Measurements from ENCODE around the gene MUC3A. TPM values are rescaled to one million over a fixed set of nuclear protein-coding genes. Genes with fewer than 3 reads are reported as not detected.

Gene MUC3A
- total RNA-seq, 4 donors from 2014 or later: 0.31 TPM; not detected in 3

DNA sequence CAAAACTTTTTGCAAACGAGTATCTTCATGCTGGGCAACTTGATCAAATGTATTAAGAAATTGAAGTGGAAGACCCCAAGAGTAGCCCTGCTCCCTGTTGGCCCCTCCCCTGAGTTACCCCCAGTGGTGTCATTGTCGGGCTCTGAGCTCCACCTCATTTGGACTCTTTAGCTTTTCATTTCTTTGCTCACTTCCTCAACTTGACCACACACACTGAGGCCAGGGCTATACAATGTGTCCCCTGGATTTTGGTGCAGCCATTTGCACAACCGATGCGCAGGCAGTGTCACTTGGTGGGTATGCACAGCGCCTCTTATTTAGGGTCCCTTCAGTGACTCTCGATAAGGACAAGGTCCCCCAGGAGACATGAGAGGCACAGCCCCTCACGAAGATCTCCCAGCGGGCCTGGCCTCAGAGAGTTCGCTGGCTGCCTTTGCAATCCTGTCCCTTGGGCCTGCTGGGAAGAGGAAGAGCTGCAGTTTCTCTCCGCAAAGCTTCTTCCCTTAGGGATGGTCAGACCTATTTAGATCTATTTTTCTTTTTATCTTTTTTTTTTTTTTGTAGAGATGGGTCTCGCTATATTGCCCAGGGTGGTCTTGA lies 2.5 kb upstream of the MUC3A start:
- Histone ChIP-seq H3K36me3 (no peaks in the 10 kb centered on the region), H3K4me3 (no peak overlapping the region), H3K27ac (no peak overlapping the region), H3K9me3 (peaks cover 0 to 11% (median 0%) of the 10 kb centered on the region in 3 donors), H3K4me1 (peaks cover 0 to 7% (median 0%) of the 10 kb centered on the region in 3 donors), H3K27me3 (peaks cover 63% of the 10 kb centered on the region)
- ATAC-seq: no peak
- TF ChIP-seq POLR2AphosphoS5 (IDR thresholded peaks at IDR 0.05): no peak
- 72 to 79% methylated on average over 8 to 11 of the region's 11 CpGs for WGBS, 2 donors (ENCODE audit: low coverage in 1 of 2)

DNA sequence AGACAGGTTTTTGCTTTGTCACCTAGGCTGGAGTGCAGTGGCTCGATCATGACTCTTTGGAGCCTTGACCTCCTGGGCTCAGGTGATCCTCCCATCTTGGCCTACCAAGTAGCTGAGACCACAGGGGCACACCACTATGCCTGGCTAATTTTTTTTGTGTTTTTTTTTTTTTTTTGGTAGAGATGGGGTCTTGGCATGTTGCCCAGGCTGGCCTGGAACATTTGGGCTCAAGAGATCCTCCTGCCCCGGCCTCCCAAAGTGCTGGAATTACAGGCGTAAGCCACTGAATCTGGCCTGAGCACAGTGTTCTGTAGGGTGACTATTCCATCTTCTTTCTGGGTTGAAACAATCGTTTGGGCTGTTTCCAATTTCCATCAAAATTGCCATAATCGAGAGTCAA lies 1.5 kb upstream of the MUC3A start:
- 68 to 94% methylated on average over 5 of the region's 5 CpGs for WGBS, 2 donors (ENCODE audit: low coverage in 1 of 2)
- Histone ChIP-seq H3K4me1 (peaks cover 0 to under 1% (median 0%) of the 10 kb centered on the region in 3 donors), H3K27ac (no peak overlapping the region), H3K27me3 (peaks cover 72% of the 10 kb centered on the region), H3K4me3 (no peak overlapping the region), H3K36me3 (no peaks in the 10 kb centered on the region), H3K9me3 (peaks cover 0 to 11% (median 0%) of the 10 kb centered on the region in 3 donors)
- ATAC-seq: no peak
- TF ChIP-seq POLR2AphosphoS5 (IDR thresholded peaks at IDR 0.05): no peak
- no peak for TF ChIP-seq POLR2A (IDR thresholded peaks at IDR 0.05)
- no peak for TF ChIP-seq EP300 (IDR thresholded peaks at IDR 0.05)

DNA sequence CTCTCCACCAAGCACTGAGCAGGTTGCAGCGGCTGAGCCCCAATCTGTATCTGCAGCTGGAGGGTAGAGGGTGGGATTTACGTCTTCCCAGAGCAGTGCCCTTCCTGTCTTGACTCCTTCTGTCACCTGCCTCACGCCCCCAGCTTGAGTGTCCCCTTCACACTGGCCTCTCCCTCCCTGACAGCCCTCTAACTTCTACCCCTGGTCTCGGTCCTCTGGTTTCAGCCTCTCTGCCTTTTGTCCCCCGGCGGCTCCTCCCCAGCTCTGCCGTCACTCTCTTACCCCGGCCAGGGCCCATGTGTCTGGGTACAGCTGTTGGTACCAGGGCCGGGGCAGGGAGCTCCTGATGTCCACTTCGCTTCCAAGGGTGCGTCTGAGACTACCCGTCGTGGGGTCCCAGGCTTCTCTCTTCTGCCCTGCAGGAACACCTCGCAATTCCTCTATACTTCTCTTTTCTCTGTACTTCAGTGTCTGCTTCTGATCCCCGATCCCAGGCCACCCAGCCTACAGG lies 654 bp downstream of the MUC3A start:
- Histone ChIP-seq H3K4me1 (no peaks in the 10 kb centered on the region), H3K36me3 (no peaks in the 10 kb centered on the region), H3K4me3 (no peak overlapping the region), H3K9me3 (no peaks in the 10 kb centered on the region), H3K27ac (no peak overlapping the region), H3K27me3 (peaks cover 80% of the 10 kb centered on the region)
- 18 to 42% methylated on average over 7 to 15 of the region's 15 CpGs for WGBS, 2 donors (ENCODE audit: low coverage in 1 of 2)
- no peak for ATAC-seq
- TF ChIP-seq POLR2AphosphoS5 (IDR thresholded peaks at IDR 0.05) (no peak), POLR2A (IDR thresholded peaks at IDR 0.05) (no peak), EP300 (IDR thresholded peaks at IDR 0.05) (no peak), CTCF (IDR thresholded peaks at IDR 0.05) (no peak)

GRCh38 chr7:100951172-100951571 lies 1.8 kb downstream of the MUC3A start:
- Histone ChIP-seq H3K4me1 (no peaks in the 10 kb centered on the region), H3K9me3 (peaks cover 0 to 2% (median 0%) of the 10 kb centered on the region in 3 donors), H3K27me3 (peaks cover 78% of the 10 kb centered on the region), H3K27ac (no peak overlapping the region), H3K4me3 (no peak overlapping the region), H3K36me3 (no peaks in the 10 kb centered on the region)
- no peak for ATAC-seq
- TF ChIP-seq POLR2AphosphoS5 (IDR thresholded peaks at IDR 0.05) (no peak), POLR2A (IDR thresholded peaks at IDR 0.05) (no peak), CTCF (IDR thresholded peaks at IDR 0.05) (no peak), EP300 (IDR thresholded peaks at IDR 0.05) (no peak)
- WGBS, 2 donors (ENCODE audit: low coverage in 1 of 2): 50% methylated on average over 2 of the region's 6 CpGs; no CpG with 5 or more reads in 1 of the 2 donors

GRCh38 chr7:100951888-100952560 lies 2.7 kb downstream of the MUC3A start:
- Histone ChIP-seq H3K27ac (no peak overlapping the region), H3K4me1 (no peaks in the 10 kb centered on the region), H3K27me3 (peaks cover 69% of the 10 kb centered on the region), H3K36me3 (no peaks in the 10 kb centered on the region), H3K9me3 (peaks cover 0 to 8% (median 0%) of the 10 kb centered on the region in 3 donors), H3K4me3 (no peak overlapping the region)
- TF ChIP-seq POLR2A (IDR thresholded peaks at IDR 0.05): no peak
- no peak for TF ChIP-seq POLR2AphosphoS5 (IDR thresholded peaks at IDR 0.05)
- no peak for TF ChIP-seq CTCF (IDR thresholded peaks at IDR 0.05)
- TF ChIP-seq EP300 (IDR thresholded peaks at IDR 0.05): no peak
- 62 to 78% methylated on average over 10 to 15 of the region's 15 CpGs for WGBS, 2 donors (ENCODE audit: low coverage in 1 of 2)
- no peak for ATAC-seq
